RKO (cell line): ENCODE results near the gene ZNF398.
"Not testable (repeated sequence)": the region's sequence is repeated elsewhere in the genome, so short reads cannot be mapped to it uniquely, and the experiment has no call there.

Source experiments
- DNase-seq: peaks from one replicate; pipeline ENCODE4 v3.0.0-alpha.2; 2016; ENCODE audit warnings: low spot score

The ZNF398 gene

GRCh38 chr7:149226366-149226765 is 79.1 kb downstream of the ZNF398 start:
- DNase-seq = not testable (repeated sequence)

GRCh38 chr7:149226840-149227494 is 79.7 kb downstream of the ZNF398 start:
- DNase-seq = no peak

- DNase-seq = no peak
Observed at GRCh38 chr7:149228831-149229471, 81.7 kb downstream of the ZNF398 start.

GRCh38 chr7:149229526-149229925 is 82.3 kb downstream of the ZNF398 start:
- no peak for DNase-seq

- no peak for DNase-seq
Observed at GRCh38 chr7:149232362-149232761, 85.1 kb downstream of the ZNF398 start.
